SH-SY5Y (cell line): ENCODE measurements around the gene ADAMTS13.

Experiments used
- GATA2 ChIP-seq: IDR thresholded peaks from 2 replicates; pipeline ENCODE4 v1.6.1; 2011; ENCODE audit warnings: mild to moderate bottlenecking, low read depth, low read length
- GATA3 ChIP-seq: IDR thresholded peaks from 2 replicates; pipeline ENCODE4 v1.6.1; 2011; ENCODE audit warnings: low read depth, mild to moderate bottlenecking, low read length, moderate library complexity

DNA sequence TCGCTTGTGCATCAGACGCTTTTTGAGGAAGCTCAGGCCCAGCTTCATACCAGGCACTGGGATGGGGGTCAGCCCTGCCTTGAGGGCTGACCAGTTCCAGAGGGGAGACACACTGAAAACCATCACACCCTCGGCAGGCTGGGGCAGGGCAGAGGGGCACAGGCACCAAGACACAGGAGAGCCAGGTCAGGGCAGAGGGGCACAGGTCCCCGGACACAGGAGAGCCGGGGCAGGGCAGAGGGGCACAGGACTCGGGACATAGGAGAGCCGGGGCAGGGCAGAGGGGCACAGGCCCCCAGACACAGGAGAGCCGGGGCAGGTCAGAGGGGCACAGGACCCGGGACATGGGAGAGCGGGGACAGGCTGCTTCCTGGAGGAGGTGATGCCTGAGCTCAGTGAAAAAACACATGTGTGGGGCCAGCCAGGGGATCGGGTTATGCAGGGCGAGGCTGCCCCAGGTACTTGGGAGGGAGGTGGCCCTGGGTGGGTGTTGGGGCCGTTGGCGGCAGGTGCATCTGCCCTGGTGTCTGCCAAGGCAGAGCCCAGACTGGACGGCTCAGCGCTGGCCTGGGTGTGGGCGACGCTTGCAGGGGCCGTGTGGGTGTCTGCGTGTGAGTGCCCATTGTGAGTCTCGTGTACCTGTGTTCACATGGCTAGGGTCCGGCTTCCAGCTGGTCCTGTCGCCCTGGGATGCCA is 71.8 kb downstream of the ADAMTS13 start:
- TF ChIP-seq GATA2 (no peak), GATA3 (no peak)
